Jurkat, Clone E6-1 (cell line): ENCODE results near the gene HOXC11.
A peak's percentile ranks its signal among the peaks of the same experiment; 100 is the strongest.

Source experiments
- DNase-seq: peaks from one replicate; pipeline ENCODE4 v3.0.0-alpha.2; 2011; ENCODE audit warnings: low read depth, low spot score
- H3K4me3 ChIP-seq: 2 replicates; pipeline ENCODE4 v1.5.1; 2011; ENCODE audit warnings: mild to moderate bottlenecking, low read length, control low read depth, moderate library complexity

Gene HOXC11

DNA sequence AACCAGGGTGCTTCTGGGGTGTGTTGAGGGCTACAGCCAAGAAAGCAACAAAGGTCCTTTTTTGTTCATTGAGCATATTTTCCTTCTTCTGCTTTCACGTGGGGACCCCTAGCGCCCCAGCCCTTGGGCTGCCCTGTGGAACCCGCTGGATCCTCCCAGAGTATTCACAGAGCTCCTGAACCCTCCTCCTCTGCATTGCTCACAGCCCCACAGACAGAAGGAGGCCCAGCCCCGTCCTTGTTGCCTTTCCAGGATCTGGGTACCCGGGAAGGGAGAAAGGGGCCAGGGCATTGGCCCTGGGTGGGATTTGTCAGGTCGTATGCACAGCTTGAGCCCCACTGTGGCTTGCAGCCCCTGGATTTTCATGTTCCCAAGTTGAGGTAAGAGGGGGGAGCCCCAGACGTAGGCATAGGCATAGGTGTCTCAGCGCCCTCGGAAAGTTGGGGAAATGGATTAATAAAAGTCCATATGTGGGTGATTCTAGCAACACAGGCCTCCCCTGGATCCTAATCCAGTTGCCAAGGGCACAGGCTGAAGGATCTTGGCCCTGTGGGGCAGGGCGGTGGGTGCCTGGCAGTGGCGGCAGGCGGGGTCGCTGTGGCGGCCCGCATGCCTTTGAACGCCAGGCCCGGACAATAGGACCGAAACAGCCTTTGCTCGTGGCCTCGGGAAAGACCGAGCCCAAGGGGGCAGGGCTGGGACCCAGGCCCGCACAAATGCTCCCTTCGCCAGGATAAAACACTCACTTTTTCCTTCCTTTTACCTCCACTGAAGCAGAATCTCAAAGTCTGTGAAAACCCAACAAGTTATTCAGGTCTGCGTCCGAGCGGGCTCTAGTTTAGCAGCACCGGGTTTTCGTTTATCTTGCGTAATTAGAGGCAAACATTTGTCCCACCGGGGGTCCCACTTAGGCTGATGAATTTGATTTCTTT, 9.0 kb downstream of the HOXC11 start:
- no peak overlapping the region for H3K4me3 ChIP-seq
- no peak for DNase-seq

DNA sequence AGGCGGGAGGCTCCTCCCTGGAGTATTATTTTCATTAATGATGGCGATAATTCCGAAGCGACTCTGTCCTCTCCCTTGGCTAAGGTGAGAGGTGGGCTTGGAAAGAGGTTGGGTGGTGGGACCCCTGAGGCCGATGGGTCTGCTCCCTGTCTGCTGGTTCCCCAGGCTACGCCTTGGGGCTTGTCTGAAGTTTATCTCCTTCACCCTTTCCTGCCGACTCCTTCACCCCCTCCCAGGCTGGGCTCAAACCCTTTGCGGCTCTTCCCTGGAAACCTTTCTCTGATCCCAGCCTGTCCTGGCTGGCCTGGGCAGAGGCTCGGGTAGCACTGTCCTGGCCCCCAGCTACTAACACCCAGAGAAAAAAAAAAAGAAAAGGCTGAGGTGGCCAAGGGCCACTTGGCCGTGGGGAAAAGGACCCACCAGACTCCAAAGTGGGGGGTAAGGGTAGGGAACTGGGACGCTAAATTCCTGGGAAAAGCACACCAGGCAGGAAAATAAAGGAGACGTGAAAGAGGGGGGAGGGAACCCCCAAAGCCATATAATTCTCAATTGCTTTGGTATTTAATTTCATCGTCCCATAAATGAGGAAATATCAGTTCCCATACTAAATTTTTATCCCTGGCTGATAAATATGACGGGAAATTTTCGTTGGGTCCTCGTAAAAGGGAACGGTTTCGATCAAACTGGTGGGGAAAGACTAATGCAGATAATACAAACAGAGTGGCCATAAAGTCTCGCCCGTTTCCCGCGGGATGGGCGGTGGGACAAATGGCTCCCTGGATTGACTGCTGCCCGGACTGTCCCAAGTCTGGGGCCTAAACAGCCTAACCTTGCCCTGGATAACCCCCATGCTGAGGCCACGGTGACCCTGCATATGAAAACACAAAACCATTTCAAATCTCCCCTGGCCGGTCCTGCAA, 10.0 kb downstream of the HOXC11 start:
- H3K4me3 ChIP-seq, result no peak overlapping the region
- no peak for DNase-seq

DNA sequence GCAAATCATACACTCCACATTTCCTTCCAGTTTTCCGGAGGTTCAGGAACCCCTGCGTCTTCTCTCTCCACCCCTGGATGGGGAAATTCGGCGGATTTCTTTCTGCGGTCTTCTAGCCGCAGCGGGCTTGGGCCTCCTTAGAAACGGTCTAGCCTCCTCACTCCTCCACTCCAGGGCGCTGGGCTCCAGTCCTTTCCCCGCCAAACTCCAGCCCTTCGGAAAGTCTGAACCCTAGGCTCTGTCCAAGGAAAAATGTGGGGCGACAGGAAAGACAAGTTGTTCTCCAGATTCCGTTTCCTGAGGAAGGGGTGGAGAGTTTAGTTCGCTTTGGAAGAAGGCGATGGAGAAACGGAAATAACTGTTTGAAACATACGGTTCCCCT, 10.6 kb downstream of the HOXC11 start:
- H3K4me3 ChIP-seq, result no peak overlapping the region
- DNase-seq, result no peak

DNA sequence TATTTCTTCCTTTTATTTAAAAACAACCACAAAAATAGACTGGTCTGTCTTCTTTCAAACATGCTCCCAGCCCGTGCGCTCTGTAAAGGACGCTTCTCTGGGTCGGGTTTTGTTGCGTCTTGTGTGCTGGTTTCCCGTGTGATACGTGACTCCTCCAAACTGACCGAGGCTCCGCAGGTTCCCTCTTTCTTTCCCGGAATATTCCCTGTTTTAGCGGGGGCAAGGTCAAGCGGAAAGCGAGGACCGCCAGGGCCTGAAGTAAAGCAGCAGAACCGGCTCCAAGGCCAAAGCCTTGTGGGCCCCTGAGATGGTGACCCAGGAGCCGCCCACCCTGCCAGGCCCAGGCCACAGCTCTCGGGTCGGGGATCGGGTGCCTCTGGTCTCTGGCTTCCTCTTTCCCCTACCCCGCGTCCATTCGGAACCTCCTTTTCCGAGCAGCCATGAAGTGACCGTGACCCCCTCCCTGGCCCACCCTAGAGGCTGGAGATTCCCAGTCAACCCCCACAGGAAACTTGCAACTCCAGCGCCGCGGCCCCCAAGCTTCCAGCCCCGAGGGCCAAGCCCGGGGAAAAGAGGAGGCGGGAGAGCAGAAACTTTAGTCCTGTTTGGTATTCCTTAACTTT, 11.1 kb downstream of the HOXC11 start:
- no peak for DNase-seq
- no peak overlapping the region for H3K4me3 ChIP-seq

DNA sequence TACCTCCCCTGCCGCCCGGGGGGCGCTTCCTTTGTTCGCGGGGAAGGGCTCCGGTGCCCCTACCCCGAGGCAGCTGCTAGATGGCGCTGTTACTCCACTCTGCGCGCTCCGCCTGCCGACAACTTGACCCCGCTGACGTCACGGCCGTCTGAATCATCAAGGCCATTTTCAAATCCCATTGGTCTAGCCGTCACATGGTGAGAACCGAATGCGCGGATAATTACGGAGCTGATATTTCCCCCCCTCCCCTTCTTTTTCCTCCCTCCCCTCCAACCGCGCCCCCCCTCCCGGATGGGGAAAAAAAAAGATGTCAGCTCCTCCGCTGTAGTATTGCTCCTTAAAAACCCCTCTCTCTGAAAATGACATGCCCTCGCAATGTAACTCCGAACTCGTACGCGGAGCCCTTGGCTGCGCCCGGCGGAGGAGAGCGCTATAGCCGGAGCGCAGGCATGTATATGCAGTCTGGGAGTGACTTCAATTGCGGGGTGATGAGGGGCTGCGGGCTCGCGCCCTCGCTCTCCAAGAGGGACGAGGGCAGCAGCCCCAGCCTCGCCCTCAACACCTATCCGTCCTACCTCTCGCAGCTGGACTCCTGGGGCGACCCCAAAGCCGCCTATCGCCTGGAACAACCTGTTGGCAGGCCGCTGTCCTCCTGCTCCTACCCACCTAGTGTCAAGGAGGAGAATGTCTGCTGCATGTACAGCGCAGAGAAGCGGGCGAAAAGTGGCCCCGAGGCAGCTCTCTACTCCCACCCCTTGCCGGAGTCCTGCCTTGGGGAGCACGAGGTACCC, 12.2 kb downstream of the HOXC11 start, which contains the start of gene HOXC10:
Gene HOXC10 (plus strand): TSS at position 246 of the 791 bp plus-strand sequence. CDS start 114 bp downstream, at position 360.
- peak; percentile 94 for DNase-seq
- peak within 1 kb of the TSS; percentile 50 for H3K4me3 ChIP-seq

DNA sequence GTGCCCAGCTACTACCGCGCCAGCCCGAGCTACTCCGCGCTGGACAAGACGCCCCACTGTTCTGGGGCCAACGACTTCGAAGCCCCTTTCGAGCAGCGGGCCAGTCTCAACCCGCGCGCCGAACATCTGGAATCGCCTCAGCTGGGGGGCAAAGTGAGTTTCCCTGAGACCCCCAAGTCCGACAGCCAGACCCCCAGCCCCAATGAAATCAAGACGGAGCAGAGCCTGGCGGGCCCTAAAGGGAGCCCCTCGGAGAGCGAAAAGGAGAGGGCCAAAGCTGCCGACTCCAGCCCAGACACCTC, 12.7 kb downstream of the HOXC11 start:
- no peak for DNase-seq
- H3K4me3 ChIP-seq, result peak overlapping the region; percentile 50

DNA sequence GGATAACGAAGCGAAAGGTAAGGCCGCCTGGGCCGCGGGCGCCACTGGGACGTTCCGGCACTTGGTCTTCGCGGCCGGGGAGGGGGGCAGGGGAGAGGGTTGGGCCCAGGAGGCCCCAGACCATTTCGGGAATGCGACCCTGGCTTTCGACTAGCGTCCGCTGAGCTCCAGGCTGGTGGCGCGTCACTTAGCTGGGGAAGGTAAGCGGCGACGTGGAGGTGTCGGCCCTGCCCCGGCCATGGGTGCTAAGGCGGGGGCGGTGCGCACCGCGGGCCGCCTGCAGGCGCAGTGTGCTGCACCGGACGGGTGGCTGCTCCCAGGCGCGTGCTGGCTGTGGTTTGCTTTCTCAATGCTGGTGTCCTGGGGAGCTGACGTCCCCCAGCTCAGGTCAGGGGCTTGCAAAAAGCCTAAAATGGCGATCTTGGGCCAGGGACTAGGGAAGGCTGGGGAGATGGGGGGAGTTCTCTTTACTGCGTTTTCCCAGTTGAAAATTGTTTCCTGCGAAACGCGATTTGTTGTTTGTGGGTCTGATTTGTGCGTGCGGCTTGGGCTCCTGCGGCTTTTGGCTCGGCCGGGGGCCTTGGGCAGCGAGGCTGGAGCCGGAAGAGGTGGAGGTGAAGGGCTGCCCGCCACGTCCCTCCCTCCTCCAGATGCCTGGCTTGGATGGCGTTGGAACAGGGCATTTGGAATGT, 13.2 kb downstream of the HOXC11 start:
- DNase-seq, result no peak
- peak overlapping the region; percentile 50 for H3K4me3 ChIP-seq

DNA sequence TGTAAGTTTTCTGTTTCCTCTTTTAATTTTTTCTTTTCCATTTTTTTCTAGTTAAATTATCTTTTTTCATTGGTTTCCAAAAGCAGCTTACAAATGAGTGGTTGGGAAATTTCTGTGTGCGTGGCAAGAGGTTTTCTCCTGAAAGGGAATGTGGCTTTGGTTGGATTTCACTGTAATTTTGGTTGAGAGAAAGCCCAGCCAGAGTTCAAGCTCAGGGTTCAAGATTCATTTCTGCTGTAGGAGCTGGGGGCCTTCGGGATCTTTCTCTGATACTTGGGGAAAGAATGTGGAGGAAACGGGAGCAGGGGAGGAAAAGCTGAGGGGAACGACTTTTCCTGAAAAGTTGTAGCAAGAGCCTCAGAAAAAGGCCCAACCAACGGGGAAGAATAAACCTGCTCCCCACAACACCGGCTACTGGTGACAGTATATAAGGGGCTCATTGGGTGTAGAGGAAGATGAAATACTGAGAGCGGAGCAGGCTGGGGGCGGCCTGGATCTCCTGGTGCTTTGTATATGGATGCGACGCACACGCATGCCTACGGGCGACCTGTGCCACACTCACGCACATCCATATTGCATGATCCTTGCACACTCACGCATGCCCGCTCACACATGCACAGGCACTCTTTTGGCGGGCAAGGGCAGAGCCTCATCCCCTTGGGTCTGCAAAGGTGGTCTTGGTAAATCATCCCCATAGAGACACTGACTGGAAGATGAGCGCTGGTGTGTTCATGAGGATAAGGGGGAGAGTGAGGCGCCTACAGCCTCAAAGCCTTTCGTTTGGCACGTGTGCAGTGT, 14.0 kb downstream of the HOXC11 start:
- peak overlapping the region; percentile 50 for H3K4me3 ChIP-seq
- DNase-seq, result no peak

DNA sequence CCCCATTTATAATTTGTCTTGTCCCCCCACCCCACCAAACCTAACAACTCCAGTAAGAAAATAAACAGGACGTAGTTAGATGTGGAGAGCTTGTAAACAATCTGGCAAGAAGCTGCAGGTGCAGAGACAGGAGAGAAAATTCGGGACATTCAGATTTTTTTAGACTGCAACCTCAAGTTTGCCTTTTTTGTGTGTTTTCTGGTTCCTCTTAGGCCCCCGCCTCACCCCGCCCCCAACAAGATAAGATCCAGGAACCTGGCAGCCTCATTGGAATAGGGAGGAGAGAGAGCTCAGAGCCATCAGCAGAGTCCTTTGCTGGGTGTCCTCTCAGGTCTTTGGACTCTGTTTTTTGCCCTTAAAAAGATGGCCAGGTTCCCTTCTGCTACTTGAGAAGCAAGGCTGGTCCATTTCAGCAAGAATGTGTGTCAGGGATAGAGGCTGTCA, 14.9 kb downstream of the HOXC11 start:
- DNase-seq, result no peak

DNA sequence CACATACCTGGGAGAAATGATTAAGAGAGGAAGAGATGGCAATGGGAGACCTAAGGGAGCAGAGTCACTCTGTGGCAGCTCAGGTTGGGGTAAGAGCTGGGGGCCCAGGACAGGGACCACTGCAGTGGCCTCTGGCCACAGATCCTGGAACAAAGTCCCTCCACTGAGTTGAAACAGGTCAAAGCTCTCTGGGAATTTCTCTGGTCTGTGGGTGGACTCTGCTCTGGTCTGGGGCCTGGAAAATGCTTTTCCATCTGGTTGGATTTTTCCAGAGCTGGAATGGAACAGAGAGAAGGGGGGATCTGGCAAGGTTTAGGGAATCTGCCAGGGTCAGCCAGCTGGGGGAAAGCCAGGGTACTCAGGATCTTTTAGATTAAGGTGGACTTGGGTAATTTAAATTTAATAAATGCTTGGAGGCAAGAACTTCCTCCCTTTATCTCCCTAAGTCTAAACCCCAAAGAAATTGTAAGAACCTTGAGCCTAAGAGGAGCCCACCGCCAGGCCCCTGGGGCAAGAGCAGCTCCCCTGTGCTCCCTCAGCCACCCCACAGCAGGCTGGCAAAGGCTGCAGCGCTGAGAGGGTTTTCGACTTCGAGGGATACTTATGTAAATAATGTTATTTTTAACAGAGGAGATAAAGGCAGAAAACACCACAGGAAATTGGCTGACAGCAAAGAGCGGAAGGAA, 15.8 kb downstream of the HOXC11 start:
- no peak for DNase-seq
- peak overlapping the region; percentile 30 for H3K4me3 ChIP-seq

More for the DNA sequence above, 14.9 kb downstream of the HOXC11 start:
- no peak overlapping the region for H3K4me3 ChIP-seq

DNA sequence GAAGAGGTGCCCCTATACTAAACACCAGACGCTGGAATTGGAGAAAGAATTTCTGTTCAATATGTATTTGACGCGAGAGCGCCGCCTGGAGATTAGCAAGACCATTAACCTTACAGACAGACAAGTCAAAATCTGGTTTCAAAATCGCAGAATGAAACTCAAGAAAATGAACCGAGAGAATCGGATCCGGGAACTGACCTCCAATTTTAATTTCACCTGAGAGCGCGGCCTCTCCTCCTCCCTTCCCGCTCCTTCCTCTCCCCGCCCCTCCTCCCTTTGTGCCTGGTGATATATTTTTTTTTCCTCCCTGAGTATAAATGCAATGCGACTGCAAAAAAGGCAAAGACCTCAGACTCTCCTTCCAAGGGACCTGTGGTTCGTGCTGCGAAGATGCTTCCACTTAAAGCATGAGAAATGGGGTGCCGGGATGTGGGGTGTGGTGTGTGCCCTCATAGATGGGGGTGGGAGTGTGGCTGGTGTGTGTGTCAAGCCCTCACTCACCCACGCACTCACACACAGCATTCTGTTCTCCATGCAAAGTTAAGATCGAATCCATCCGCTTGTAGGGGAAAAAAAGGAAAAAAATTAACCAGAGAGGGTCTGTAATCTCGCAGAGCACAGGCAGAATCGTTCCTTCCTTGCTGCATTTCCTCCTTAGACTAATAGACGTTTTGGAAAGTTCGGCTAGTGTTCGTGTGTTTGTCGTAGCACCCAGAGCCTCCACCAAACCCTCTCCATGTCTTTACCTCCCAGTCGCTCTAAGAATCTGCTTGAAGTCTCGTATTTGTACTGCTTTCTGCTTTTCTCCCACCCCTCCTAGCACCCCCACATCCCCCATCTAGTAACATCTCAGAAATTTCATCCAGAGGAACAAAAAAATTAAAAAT, 16.5 kb downstream of the HOXC11 start:
- H3K4me3 ChIP-seq, result peak overlapping the region; percentile 30
- DNase-seq, result peak; percentile 80

DNA sequence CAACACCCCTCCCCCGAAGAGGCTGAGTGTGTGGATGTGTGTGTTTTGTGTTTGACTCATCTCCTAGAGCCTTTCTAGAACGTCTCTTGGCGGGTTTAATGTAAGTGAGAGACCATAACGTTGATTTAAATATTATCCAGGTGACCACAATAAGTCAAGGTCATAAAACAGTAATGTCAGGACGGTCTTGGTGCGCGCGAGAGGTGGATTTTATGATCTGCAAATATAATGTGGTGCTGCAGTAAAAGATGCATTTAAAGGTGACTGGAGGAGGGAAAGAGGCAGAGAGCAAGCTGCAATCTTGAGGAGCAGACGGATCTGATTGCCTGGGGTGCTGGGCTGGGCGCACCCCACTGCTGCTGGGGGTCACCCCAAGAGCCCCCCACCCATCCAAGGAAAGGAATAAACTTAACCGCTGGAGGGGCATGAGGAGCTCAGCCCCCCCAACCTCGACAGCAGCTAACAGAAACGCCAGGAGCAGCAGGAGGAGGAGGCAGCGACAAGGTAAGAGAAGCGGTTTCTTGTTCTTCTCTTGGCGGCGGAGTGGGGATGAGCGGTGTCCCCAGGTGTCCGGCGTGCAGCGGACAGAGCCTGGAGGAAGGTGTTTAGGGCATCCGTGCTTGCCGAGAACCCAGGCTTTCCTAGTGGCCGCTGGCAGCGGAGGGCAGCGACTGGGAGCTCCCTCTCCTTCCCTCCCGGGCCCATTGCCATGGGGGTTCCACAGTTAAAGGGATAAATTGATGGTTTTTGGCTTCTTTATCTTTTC, 17.6 kb downstream of the HOXC11 start:
- no peak for DNase-seq
- no peak overlapping the region for H3K4me3 ChIP-seq

DNA sequence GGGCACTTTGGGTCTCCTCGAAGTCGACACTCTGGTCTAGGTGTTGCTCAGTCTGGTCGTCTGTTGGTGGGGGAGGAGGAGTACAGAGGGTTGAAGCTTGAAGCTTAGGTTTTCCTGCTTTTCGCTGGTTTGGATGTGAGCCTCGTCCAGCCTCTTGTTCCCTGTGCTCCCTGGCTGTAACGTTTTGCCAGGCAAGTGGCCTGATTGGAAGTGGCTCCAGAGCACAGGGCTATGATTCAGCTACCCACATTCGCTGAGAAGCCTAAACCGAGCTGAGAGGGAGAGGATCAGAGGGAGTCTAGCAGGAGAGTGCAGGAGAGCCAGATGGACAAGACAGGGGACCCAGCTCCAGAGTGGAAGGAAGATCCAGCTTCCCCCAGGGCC, 18.1 kb downstream of the HOXC11 start:
- DNase-seq, result no peak
- H3K4me3 ChIP-seq, result no peak overlapping the region

DNA sequence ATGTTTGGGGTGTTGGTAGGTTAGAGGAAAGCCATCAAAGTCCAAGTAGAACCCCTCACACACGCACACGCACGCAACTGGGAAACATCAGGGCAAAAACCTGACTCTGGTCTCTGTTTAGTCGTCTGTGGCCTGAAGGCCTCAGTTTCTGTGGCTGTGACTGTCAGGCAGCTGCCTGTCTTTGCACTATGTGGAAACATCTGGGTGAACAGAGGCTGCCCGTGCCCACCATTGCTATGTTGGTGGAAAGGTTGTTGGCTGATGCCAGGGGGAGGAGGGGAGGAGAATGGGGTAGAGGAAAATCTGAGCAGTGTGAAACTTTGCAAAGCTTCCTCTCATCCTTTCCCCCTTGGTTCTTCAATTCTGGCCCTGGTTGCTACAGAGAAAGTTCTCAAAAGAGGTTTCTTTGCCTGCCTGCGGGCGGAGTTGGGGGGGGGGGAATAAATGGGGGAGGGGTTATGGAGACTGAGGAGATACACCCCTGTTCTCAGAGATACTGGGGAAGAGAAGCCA, 19.5 kb downstream of the HOXC11 start:
- no peak for DNase-seq
- H3K4me3 ChIP-seq, result no peak overlapping the region
